ENCODE data around the gene PSAP.

GRCh38 chr10:71842422-71842821 lies 8.6 kb downstream of the PSAP start:
- TF ChIP-seq CTCF (IDR thresholded peaks at IDR 0.05; ENCODE audit: poor library complexity) (no peak), EZH2phosphoT487 (IDR thresholded peaks at IDR 0.05; ENCODE audit: low read depth, severe bottlenecking, unreplicated experiment) (no peak)

Data from hepatocyte (in vitro differentiated cells).